ENCODE results near the gene CRMP1.

- TF ChIP-seq JUN (IDR thresholded peaks at IDR 0.05; ENCODE audit: low read depth, low read length), result no peak
- TF ChIP-seq CTCF (IDR thresholded peaks at IDR 0.05; ENCODE audit: control extremely low read depth in 1 of 3, insufficient read depth in 1 of 3, low read depth in 1 of 3, low read length in 3 of 3), result no peak
- TF ChIP-seq SIRT6 (IDR thresholded peaks at IDR 0.05; ENCODE audit: low read length), result no peak
- TF ChIP-seq TEAD4 (IDR thresholded peaks at IDR 0.05; ENCODE audit: low read depth, low read length), result no peak
- TF ChIP-seq, protein P1, sequence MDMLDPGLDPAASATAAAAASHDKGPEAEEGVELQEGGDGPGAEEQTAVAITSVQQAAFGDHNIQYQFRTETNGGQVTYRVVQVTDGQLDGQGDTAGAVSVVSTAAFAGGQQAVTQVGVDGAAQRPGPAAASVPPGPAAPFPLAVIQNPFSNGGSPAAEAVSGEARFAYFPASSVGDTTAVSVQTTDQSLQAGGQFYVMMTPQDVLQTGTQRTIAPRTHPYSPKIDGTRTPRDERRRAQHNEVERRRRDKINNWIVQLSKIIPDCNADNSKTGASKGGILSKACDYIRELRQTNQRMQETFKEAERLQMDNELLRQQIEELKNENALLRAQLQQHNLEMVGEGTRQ (IDR thresholded peaks at IDR 0.05; ENCODE audit: low read length), result no peak
- TF ChIP-seq HDAC6 (IDR thresholded peaks at IDR 0.05; ENCODE audit: low read depth, low read length), result no peak
- TF ChIP-seq SP4 (IDR thresholded peaks at IDR 0.05; ENCODE audit: low read length), result no peak
- TF ChIP-seq YY1 (IDR thresholded peaks at IDR 0.05; ENCODE audit: low read depth, low read length), result no peak
- TF ChIP-seq TCF12 (IDR thresholded peaks at IDR 0.05; ENCODE audit: low read depth, low read length), result no peak
- no peak for TF ChIP-seq PHF8 (conservative IDR thresholded peaks at IDR 0.05; ENCODE audit: low read depth, low read length)
- no peak for TF ChIP-seq MAFK (IDR thresholded peaks at IDR 0.05; ENCODE audit: low read depth, low read length)
- no peak for TF ChIP-seq EZH2 (IDR thresholded peaks at IDR 0.05; ENCODE audit: low read depth, low read length, severe bottlenecking)
Observed at GRCh38 chr4:5928844-5929420, 36.0 kb upstream of the CRMP1 start.

Measured in H1 (cell line).